Femur (tissue), 1 donor: ENCODE results near the gene FCRLB.
A peak's percentile ranks its signal among the peaks of the same experiment; 100 is the strongest.
"Not testable (repeated sequence)": the region's sequence is repeated elsewhere in the genome, so short reads cannot be mapped to it uniquely, and the experiment has no call there.

Experiments used
- DNase-seq: peaks from one replicate; pipeline ENCODE4 v3.0.0-alpha.2; 2017

Gene FCRLB

DNA sequence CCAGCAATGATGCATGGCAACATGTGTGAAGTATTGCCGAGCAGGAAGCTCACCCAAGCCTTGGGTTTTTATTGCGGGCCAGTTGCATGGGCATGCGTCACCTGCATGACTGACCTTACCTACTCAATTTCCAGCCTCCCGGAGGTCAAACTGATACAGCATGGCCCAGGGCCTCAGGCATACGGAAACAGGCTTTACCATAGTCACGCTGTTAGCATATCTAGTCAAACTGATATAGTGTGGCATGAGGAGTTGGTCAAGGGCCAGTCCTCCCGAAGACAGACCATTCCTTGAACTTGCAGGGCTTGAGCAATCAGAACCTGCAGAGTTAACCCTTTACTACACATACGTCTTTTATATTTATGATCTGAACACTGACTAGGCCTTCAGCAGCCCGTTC, 21.9 kb downstream of the FCRLB start:
- DNase-seq, result no peak

DNA sequence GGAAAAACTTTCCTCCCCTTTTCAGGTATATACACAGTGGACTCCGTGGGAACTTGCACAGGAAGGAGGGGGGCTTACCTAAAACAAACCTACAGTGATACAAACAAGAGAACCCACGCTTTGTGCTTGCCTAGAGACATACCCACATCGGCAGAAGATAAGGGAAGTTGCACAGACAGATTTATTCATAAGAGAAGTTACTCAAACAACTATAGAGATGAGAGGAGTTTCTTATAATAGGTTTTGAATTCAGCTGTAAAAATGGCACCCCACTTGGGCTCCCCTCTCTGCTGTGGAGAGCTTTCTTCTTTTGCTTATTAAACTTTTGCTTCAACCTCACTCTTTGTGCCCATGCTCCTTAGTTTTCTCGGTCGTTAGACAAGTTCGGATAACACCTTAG, 26.5 kb downstream of the FCRLB start:
- no peak for DNase-seq

DNA sequence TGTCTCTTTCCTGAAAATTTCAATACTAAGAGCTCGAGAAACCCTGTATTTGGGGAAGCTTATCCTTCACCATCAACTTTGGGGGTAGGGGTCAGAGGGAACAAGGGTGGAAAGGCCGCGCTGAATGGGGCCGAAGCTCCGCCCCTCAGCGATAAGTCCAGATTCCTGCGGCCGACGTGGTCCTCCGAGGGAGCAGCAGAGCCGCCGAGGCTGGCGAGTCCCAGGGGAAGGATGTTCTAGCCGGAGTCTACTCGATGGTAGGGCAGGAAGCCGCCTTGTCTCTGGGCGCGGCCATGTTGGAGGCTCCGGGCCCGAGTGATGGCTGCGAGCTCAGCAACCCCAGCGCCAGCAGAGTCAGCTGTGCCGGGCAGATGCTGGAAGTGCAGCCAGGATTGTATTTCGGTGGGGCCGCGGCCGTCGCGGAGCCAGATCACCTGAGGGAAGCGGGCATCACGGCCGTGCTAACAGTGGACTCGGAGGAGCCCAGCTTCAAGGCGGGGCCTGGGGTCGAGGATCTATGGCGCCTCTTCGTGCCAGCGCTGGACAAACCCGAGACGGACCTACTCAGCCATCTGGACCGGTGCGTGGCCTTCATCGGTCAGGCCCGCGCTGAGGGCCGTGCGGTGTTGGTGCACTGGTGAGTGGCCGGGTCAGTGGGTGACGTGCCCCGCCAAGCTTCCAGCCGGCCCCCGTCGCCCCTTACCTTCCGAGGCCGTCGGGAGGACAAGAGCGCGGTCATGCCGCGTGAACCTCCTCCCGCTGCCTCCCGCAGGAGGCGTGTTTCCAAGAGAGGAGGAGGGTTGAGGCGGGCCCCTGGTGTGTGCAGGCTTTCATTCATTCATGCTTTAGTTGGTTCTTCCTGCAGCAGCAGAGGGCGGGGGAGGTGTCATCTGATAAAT, 28.4 kb downstream of the FCRLB start, which contains the start of gene DUSP12:
DUSP12 (plus strand) TSS at position 278 of the 899 bp plus-strand sequence; CDS start at position 294, 16 bp downstream.
- peak; percentile 97 for DNase-seq

DNA sequence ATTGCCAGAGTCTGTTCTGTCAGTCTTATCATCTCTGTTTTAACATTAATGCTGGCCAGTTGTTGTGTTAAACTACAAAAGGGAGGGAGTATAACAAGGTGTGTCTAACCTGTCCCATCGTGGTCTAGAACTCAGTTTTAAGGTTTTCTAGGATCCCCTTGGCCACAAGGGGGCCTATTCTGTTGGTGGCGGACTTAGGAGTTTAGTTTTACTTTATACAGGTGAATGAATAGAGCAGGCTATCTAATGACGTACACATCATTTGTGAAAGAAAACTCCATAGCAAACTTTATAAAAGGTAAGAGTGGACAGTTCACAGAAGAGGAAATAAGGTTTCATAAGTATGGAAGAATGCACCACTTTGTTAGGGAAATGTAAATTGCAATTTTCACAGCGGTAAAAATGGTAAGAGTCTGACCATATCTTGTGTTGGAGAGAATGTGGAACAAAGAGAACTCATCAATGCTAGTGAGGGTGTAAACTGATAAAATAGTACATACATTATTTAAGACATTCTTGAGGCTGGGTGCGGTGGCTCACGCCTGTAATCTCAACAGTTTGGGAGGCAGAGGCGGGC, 42.3 kb downstream of the FCRLB start:
- no peak for DNase-seq

DNA sequence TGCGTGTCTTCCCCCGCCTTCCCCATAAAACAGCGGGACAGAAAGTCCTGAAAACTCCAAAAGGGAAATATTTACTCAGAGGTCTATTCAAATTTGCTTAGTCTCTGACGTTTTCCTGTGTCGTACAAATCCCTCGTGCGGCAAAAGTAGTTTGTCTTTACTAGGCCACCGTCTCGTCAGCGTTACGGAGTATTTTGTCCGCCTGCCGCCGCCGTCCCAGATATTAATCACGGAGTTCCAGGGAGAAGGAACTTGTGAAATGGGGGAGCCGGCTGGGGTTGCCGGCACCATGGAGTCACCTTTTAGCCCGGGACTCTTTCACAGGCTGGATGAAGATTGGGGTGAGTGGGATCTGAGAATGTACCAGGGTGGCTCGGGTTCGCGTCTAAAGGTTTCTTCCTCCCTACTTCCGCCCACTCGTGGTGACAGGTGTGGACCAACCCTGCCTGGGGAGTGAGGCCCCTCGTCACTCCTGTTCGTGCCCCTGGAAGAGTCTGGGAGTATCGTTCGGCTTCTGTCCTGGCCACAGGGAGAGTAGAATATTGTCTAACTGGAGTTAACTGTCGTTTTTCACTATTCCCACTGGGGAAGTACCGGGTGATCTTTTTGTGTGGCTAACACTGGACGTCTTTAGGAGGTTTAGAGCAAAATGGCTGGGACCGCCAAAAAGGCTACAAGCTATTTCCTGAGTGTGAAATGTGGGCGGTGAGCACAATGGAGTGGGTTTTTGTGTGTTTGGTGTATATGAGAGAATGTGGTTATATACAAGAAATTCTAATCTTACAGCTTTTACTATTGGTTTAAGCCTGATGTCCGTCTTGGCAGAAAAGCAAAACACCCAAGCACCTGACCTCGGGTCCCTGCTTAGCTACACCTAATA, 45.0 kb downstream of the FCRLB start, which contains the start of gene ATF6:
ATF6 (plus strand) TSS at position 219 of the 880 bp plus-strand sequence; CDS start at position 260, 41 bp downstream.
- DNase-seq, result peak; percentile 95

DNA sequence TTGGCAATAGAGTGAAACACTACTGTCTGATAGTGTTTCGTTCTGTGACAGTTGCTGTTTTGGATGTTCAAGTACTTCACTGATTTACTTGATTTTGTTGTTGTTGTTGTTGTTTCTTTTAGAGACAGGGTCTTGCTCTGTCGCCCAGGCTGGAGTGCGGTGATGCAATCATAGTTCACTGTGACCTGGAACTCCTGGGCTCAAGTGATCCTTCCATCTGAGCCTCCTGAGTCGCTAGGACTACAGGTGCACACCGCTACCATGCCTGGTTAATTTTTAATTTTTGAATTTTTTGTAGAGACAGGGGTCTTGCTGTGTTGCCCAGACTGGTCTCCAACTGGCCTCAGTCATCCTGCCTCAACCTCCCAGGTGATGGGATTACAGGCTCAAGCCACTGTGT, 47.1 kb downstream of the FCRLB start:
- DNase-seq, result no peak

DNA sequence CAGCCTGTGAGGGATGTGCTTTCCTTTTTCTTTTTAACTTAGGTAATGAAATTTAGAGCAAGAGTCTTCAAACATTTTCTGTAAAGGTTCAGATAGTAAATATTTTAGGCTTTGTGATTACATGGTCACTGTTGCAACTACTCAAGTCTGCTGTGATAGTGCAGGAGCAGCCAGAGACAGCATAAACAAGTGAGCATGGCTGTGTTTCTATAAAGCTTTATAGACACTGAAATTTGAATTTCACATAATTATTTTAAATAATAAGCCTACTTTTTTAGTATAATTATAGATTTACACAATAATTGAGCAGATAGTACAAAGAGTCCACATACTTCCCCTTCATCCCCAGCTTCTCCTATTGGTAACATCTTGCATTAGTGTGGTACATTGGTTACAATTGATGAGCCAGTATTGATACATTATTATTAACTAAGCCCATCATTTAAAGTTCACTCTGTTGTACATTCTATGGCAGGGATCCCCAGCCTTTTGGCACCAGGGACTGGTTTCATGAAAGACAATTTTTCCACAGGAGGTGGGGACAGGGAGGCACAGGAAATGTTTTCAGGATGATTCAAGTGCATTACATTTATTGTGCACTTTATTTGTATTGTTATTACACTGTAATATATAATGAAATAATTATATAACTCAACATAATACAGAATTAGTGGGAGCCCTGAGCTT, 47.8 kb downstream of the FCRLB start:
- no peak for DNase-seq

DNA sequence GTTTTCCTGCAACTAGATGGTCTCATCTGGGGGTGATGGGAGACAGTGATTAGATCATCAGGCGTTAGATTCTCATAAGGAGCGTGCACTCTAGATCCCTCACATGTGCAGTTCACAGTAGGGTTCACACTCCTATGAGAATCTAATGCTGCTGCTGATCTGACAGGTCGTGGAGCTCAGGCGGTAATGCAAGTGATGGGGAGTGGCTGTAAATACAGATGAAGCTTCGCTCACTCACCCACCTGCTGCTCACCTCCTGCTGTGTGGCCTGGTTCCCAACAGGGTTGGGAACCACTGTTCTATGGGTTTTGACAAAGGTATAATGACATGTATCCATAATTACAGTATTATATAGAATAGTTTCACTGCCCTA, 48.3 kb downstream of the FCRLB start:
- not testable (repeated sequence) for DNase-seq

DNA sequence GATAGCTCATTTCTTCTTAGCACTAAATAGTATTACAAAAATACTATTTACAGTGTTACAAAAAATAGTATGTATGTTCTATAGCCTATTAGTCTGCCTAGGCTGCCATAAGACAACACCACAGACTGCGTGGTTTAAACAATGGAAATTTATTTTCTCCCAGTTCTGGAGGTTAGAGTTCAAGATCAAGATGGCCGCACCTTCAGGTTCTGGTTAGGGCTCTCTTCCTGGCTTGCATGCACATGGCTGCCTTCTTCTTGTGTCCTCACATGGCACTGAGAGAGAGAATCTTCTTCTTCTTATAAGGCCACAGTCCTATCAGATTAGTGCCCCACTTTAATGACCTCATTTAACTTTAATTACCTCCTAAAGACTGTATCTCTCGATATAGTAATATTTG, 48.9 kb downstream of the FCRLB start:
- DNase-seq, result no peak

DNA sequence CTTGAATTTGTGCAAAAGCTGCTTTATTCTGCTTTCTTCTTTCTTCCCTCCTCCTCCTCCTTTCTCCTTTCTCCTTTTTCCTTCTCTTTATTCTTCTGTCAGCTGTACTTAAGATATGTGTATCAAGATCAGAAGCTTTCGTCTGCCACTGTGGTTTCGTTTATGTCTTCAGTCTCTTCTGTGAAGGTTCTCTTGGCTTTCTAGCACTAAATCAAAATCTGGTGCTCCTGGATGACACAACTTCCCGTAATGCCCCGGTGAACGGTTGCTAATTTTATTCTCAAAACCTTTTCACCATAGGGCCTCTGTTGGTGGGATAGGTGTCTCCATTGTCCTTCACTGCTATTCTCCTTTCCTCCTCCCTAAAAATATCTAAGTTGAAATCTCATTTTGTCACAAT, 49.8 kb downstream of the FCRLB start:
- DNase-seq, result no peak

DNA sequence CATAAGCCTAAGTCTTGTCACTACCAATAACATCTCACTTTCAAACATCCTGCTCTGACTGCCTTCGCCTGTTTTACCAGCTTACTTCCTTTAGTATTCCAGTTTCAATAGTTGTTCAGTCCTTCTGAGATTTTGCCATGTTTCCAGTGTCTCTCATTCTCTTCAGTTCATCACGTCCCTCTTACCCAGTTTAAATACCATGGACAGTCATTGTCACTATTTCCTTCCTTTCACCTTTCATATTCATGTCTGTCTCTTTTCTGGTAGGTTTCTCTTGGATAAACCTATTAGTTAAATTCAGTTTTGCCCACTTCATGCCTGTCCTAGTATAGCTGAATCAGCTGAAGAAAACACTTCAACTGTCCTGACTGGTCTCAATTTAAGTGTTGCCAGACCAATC, 50.6 kb downstream of the FCRLB start:
- DNase-seq, result no peak

DNA sequence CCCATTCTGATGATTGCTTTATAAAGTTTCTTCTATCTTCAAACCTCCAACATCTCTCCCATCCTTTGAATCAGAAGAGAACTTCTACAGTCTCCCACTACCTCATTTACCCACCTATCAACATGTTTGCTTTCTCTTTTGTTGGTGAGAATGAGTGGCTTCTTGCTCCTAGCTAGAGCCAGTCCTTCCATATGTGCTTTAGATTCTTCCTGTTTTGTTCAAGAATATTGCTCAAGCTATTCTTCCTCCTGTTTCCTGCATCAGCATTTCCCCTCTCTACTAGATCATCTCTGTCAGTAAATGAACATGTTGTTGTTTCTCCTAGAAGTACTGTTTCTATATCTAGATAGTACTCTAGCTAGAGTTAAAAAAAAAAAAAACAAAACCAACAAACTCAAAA, 51.1 kb downstream of the FCRLB start:
- DNase-seq, result no peak

DNA sequence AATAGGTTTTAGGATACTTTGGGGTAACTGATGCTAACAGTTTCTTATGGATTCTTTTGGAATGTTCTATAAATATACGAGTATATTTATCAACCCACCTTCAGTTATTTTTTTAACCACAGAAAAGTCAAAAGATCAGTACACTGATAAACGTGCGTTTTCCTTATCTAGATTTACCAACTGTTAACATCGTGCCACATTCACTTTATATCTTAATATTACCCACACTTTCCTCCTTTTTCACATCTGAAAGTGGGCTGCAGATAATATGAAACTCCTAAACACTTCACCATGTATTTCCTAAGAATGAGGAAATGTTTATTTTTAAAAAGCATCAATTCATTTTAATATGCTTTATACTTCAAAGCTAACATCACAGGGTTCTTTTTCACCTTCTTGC, 52.4 kb downstream of the FCRLB start:
- DNase-seq, result no peak

DNA sequence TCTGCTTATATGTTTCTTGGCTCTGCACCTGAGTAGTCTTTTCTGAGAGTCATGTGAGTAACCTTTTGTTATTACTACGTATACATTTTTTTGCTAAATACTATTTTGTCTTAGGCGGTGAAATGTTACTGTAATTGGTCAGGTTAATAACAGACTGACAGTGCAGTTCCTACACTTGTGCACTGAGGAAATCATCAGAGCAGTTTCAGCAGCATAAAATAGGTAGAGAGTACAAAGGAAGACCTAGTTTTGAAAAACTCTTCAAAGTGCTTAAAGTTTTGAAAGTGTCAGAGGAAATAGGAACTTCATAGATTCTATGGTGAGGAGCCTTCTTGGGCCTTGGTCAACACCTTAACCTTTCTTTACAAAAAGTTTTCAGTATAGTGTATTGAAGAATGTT, 55.9 kb downstream of the FCRLB start:
- no peak for DNase-seq
